Stimulated activated CD8-positive, alpha-beta memory T cell treated with anti-CD3 and anti-CD28 coated beads, Interleukin-7, amount 100 ng/mL, for 48 hours (primary cell): ENCODE results near the gene STK11IP.

ENCODE experiments used
- DNase-seq, 2 donors: peaks; one replicate each; pipeline ENCODE4 v3.0.0-alpha.2; 2020; ENCODE audit warnings: low read depth in 1 of 2; ENCODE audit errors: extremely low read depth in 1 of 2

Gene STK11IP

GRCh38 chr2:219575566-219576504 lies 21.8 kb upstream of the STK11IP start:
- DNase-seq: no peak

- DNase-seq: no peak
These were observed 20.9 kb upstream of the STK11IP start for GRCh38 chr2:219576505-219577388.

GRCh38 chr2:219578811-219579613 lies 18.6 kb upstream of the STK11IP start:
- DNase-seq: no peak

GRCh38 chr2:219581346-219581745 lies 16.3 kb upstream of the STK11IP start:
- DNase-seq: no peak

- DNase-seq: no peak
These were observed 6.6 kb upstream of the STK11IP start for GRCh38 chr2:219591091-219591490.

GRCh38 chr2:219592736-219593135 lies 4.9 kb upstream of the STK11IP start:
- DNase-seq: no peak

- DNase-seq: no peak
These were observed 4.5 kb upstream of the STK11IP start for GRCh38 chr2:219593154-219593553.

- no peak for DNase-seq
These were observed 2.4 kb upstream of the STK11IP start for GRCh38 chr2:219595256-219595655.

- DNase-seq: no peak
These were observed 604 bp upstream of the STK11IP start for GRCh38 chr2:219596954-219597551.

GRCh38 chr2:219598308-219599078 lies 836 bp downstream of the STK11IP start:
- DNase-seq: no peak

- DNase-seq: no peak
These were observed 6.1 kb downstream of the STK11IP start for GRCh38 chr2:219603771-219604170.

GRCh38 chr2:219605607-219605954 lies 7.9 kb downstream of the STK11IP start:
- no peak for DNase-seq

GRCh38 chr2:219607931-219608330 lies 10.3 kb downstream of the STK11IP start:
- no peak for DNase-seq

GRCh38 chr2:219608399-219608964 lies 10.8 kb downstream of the STK11IP start:
- DNase-seq: no peak

- DNase-seq: no peak
These were observed 11.6 kb downstream of the STK11IP start for GRCh38 chr2:219609149-219609750.

- DNase-seq: no peak
These were observed 13.6 kb downstream of the STK11IP start for GRCh38 chr2:219611306-219611705.

GRCh38 chr2:219611866-219612576 lies 14.4 kb downstream of the STK11IP start:
- DNase-seq: no peak

GRCh38 chr2:219612577-219613286 lies 15.1 kb downstream of the STK11IP start:
- DNase-seq: no peak
